ENCODE measurements around the gene NIBAN1.

- TF ChIP-seq YBX1 (IDR thresholded peaks at IDR 0.05): no peak
- TF ChIP-seq POLR2A (conservative IDR thresholded peaks at IDR 0.05): no peak
- no peak for TF ChIP-seq KLF10 (CRISPR knock-in tag; IDR thresholded peaks at IDR 0.05)
- no peak for TF ChIP-seq REST (IDR thresholded peaks at IDR 0.05; ENCODE audit: borderline replicate concordance)
- TF ChIP-seq REST (CRISPR knock-in tag; IDR thresholded peaks at IDR 0.05; ENCODE audit: low read depth): no peak
- TF ChIP-seq TOE1 (IDR thresholded peaks at IDR 0.05; ENCODE audit: borderline replicate concordance): no peak
- no peak for TF ChIP-seq TOE1 (CRISPR knock-in tag; IDR thresholded peaks at IDR 0.05; ENCODE audit: borderline replicate concordance, low read depth)
- TF ChIP-seq CTCF (IDR thresholded peaks at IDR 0.05 in 2 of 3, conservative IDR thresholded peaks at IDR 0.05 in 1 of 3; ENCODE audit: insufficient read depth in 2 of 3, low read depth in 1 of 3, low read length in 3 of 3): no peak
These were observed 23.4 kb downstream of the NIBAN1 start for GRCh38 chr1:184950906-184951305.

All from K562 (cell line).